ENCODE data around the gene MAP3K15.
"Not testable (repeated sequence)": the region's sequence is repeated elsewhere in the genome, so short reads cannot be mapped to it uniquely, and the experiment has no call there.

Gene MAP3K15

DNA sequence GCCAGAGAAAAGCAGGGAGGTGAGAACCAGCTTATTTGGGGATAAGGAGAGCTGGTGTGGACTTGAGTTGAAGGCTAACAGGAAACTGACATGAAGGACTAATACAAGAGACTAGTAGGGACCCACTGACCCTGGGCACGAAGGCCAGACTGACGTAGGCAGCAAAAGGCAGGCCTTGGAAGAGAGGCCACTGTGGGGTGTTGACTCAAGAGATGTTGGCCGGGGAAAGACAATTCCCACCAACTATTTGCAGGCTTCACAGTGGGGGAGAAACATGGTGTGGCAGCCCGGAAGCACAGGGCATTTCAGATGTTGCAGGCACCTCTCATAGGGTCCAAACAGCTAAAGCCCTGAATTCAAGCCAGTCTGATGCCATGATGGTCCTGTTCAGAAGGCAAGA lies 24.4 kb upstream of the MAP3K15 start:
- no peak for DNase-seq

DNA sequence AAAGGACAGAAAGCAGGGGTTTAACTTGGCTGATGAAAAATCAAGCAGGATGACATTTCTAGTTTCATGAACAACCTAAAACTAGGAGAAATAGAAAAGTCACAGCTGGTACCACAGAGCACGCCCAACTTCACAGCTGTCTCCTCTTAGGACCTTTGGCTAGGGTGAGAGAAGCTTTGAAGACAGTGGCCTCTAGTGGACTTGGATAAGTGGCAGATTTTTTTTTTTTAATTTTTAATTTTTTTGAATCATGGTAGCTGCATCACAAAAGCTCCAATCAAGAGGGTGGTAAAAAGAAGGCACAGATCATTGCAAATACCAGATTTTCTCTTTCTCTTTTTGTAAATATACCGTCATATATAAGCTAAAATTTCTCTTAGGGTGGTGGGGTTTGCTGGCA lies 20.2 kb upstream of the MAP3K15 start:
- no peak for DNase-seq

DNA sequence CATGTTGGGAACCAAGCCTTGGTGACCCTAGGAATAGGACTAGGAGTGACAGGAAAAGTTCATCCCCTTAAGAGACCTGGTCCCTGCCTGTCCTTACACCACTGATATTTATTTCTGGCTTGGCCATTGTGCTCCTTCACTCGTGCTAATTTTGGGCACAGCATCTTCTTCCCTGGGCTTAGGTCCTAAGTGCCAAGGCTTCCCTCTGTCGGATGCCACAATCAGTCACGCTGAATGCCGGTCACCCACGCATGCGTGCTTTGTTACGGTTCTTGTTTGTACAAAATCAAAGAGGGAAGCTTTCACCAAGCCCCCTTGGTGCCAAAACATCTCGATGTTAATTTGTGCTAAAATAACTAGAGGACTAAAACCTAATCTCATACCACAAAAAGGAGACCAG lies 17.4 kb upstream of the MAP3K15 start:
- DNase-seq = no peak

DNA sequence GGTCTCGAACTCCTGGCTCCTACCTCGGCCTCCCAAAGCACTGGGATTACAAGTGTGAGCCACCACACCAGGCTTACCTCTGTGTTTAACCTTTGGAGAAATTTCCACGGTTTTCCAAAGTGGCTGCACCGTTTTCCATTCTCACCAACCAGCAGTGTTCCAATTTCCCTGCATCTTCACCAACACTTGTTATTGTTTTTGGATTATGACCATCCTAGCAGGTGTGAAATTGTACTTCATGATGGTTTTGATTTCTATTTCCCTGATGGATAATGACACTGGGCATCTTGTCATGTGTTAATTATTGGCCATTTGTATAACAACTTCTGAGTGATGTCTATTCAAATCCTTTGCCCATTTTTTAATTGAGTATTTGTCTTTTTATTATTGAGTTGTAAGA lies 2.7 kb upstream of the MAP3K15 start:
- DNase-seq = no peak

DNA sequence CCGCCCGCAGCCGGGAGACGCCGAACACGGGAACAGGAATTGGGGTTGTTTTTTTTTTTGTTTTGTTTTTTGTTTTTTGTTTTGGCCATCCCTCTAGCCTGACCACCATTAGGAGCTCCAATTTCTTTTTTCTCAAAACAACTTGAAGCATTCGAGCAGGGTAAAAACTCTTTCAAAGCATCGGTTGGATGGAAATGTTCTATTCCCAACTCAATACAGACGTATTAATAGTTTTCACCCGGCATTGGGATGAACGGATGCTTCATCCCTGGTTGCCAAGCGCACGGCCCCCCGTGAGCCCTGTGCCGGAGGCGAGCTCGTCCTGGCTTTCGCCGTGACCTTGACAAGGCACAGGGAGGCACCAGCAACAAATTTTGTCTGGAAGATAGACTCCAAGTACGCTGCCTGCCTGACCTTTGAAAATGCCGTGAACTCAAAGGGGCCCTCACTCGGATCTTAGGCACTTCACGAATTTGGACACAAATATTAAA lies 352 bp upstream of the MAP3K15 start:
- no peak for DNase-seq

DNA sequence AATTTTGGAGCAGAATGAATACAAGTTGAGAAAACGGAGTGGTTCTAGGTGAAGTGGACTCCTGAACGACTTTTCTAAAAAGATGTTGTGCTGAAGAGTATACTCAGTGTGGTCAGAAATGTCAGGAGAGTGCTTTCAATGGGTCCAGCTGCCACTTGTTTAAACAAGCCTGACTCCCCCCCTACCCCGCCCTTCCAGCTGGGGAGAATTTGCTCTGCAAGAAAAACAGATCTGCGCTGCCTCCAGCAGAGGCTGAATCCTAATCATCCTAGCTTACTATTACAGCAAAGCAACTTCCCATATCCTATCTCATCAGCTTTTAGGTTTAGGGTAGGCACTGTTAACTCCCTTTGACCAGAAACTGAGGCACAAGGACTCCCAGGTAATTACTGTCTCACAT lies 1.9 kb downstream of the MAP3K15 start:
- DNase-seq = no peak

DNA sequence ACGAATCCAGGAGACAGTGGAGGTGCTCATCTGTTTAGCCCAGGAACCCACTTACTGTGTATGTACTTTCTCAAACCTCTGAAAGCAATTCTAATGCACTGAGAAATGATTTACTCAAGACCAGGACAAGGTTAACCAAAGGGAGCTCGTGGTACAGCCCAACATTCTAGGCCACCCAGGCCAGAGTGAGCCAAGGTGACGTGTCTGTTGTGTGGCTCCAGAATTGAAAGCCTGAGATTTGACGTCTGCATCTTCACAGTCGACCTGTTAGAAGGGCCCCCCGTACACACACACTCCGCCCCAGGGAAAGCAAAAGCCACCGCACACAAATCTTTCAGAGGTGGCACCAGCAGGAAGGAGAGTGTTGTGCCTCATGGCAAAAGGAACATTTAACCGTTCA lies 2.3 kb downstream of the MAP3K15 start:
- DNase-seq = no peak

DNA sequence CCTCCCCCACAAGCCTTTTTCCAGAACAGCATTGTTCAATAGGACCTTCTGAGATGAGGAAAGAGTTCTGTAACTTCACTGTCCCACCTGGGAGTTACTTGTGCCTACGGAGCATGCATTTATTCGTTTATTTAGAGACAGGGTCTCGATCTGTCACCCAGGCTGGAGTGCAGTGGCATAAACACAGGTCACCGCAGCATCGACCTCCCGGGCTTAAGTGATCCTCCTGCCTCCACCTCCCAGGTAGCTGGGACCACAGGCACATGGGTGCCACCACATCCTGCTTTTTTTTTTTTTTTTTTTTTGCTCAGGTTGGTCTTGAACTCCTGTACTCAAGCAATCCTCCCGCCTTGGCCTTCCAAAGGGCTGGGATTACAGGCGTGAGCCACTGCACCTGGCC lies 2.9 kb downstream of the MAP3K15 start:
- no peak for DNase-seq

DNA sequence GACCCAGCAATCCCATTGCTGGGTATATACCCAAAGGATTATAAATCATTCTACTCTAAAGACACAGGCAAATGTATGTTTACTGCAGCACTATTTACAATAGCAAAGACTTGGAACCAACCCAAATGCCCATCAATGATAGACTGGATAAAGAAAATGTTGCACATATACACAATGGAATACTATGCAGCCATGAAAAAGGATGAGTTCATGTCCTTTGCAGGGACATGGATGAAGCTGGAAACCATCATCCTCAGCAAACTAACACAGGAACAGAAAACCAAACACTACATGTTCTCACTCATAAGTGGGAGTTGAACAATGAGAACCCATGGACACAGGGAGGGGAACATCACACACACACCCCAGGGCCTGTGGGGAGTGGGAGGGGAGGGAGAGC lies 3.5 kb downstream of the MAP3K15 start:
- not testable (repeated sequence) for DNase-seq

DNA sequence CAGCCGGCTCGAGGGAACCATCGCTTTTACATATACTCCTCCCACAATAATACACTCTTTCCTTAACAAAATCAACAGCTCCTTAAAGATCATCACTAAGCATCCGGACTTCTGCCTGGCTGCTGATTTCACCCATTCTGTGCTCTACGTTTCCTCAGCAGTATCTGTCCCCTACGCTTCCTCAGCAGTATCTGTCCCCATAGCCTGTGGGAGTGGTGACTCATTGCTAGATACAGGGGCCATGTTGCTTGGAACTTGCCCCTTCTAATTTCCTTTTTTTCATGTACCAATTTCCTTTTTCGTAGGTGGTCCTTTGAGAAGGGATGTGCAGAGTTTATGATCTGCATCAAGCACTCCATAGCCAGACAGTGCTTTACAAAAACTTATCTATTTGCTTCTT lies 18.6 kb downstream of the MAP3K15 start:
- no peak for DNase-seq

DNA sequence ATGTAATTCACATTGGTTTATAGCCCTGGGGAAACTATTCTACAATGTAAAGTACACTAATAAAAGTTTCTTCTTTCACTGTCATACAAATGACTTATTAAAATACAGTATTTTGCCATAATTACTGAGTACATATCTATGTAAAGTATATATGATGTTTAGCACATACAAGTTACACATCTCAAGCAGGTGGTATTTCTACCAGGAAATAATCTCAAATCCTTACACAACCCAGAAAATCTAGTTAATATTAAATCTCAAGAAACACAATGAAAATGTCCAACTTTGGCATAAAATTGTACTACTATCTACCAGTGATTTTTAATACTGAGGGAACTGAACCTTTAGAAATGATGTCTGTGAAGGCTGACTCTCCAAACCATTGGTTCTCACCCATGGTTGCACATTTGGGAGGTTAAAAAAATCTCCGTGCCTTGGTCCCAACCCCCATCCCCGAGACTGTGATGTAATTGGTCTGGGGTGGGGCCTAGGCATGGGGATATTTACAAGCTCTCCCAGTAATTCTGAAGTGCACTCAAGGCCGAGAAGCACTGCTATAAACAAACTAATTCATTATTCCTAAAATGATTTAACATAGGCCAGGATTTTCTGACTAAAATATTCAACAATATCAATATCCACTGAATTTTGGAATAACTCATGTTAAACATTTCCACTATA lies 27.6 kb downstream of the MAP3K15 start:
- DNase-seq = no peak

DNA sequence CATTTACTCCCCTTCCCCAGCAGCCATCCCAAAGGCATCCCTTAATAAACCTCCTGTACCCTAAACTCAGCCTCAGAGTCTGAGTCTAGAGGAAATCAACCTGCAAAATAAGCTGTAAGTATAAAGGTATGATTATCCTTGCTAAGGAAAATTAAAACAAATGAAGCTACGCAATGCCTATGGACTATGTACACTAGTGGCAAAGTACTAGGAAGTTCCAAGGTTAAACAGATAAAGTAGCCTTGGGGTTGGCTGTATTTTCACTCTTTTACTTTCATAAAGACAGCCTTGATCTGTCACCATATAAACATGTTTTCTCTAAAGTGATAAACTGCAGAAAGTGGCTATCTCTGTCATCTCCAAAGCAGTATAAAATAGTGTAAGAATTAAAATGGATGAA lies 35.9 kb downstream of the MAP3K15 start:
- DNase-seq = no peak

DNA sequence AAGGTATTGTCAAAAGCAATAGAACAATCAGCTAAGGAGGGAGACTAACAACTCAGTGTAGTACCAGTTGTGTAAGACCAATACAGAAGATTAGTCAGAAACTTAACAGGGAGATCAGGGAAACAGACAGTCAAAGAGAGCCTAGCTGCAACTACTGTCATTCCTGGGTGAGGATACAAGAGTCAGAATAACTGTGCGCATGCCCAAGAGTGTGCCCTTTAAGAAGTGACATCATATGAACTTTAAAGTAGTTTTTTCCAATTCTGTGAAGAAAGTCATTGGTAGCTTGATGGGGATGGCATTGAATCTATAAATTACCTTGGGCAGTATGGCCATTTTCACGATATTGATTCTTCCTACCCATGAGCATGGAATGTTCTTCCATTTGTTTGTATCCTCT lies 46.9 kb downstream of the MAP3K15 start:
- DNase-seq = not testable (repeated sequence)

DNA sequence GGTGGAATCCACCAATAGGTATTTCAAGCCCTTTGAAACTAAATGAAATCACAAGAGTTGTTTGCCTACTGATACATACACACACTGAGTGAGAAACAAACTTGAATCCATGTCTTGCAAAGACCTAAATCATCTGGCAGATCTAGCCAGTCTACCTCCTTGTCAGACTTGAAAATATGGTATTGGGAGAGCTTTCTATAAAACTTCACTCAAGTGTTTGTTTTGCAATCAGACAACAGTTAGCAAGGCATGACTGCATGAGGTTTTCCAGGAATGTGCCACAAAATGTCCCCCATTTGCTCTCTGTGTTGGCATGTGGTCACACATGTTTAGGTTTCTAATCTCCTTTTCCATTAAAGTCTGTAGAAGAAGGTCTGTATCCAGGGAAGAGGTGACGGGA lies 52.4 kb downstream of the MAP3K15 start:
- DNase-seq = no peak

DNA sequence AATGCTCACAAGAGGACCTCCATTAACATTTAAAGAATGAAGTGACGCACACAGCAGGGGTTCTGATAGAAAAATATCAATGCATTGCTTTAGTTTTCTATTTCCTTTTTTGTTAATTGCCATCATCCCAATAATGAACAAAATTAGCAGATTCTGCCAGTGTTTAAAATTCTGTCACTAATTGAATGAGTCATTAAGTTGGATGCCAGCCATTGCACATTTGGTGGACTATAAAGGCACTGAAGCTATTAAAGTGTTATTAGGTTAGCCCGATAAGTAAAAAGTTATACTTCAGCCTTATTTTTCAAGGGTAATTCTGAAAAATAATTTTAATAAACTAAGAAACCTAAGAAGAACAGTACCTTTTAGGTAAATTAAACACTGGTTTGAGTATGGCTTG lies 53.1 kb downstream of the MAP3K15 start:
- no peak for DNase-seq

DNA sequence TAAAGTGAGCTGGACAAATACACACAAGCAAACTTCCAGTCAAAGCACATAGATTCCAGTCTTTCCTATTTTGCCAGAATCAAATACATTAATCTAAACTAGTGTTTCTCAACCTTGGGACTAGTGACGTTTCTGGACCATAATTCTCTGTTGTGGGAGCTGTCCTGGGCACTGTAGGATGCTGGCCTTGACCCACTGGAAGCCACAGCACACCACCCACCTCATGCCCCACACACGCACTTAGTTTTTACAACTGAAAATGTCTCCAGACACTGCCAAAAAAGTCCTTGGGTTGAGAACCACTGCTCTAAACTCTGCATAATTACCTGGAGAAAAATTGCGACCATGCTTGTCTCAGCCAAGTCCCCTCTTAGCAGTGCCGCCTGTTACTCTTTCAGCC lies 57.6 kb downstream of the MAP3K15 start:
- no peak for DNase-seq

DNA sequence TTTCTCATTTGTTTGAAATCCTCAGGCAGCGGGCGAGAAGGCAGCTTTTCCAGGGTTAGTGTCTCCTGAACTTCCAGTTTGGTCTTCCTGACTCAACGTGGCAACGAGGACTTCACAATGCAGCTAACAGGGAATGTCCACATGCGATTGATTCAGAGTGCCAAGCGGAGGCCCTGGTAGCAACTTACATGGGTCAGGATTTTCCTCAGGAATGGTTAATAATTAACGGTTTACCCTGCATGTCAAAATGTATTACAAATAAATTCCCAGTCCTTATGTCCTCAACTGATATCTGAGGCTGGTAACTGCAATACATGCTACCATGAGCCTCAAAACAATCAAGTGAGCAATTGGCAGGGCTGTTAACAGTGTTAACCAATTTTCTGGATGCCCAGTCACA lies 67.2 kb downstream of the MAP3K15 start:
- DNase-seq = no peak

DNA sequence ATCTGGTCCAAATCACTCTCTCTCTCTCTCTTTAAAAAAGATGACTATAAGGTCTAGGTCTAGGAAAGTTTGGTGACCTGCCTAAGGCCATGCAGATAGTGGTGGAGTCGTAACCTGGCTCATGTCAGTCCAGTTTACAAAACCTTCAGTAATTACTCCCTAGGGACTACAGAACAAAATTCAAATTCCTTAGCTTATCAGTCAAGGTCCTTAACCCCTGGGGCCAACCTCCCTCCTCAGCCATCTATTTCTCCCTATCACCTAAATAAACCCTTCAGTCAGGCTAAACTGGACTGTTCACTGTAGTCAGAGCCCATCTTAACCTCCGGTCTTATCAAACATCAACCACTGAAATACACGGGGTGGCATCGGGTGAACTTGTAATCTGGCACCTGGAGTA lies 68.9 kb downstream of the MAP3K15 start:
- no peak for DNase-seq

DNA sequence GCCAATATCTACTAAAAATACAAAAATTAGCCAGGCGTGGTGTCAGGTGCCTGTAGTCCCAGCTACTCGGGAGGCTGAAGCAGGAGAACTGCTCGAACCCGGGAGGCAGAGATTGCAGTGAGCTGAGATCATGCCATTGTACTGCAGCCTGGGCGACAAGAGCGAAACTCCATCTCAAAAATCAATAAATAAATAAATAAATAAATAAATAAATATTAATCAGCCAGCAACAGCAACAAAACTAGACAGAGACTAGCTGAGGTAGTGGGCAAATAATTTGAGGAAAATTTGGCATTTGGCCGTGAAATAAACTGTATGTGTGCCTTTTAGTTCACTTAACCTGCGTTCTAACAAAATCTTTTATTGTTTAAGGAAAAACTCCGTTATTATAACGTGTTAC lies 69.5 kb downstream of the MAP3K15 start:
- not testable (repeated sequence) for DNase-seq

DNA sequence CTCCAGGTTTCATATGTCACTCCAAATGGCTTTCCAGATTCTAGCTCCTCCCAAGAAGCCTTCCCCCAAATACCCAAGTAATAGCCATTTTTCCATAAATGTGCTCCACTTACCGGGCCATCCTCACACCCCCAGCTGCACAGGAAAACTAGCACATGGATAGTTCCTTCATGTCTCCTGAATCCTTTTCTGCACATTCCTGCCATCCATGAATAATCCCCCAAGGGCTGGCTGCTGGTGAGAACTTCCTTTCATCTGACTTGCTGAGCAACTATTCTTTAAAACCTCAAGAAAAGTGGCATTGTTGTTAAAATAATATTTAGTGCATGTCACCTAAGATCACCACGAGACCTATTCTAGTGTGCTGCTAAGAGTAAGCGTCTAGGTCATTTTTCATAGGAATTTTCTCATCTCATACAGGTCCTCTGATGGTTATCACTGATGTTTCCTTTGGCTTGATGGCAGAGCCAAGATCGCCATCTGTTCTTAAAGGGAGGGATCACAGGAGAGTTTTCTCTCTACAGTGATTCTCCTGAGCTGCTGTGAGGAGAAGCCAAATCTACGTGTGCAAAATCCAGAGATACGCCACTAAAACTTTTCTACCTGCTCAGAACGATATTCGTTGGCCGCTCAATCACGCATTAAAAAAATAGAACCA lies 71.3 kb downstream of the MAP3K15 start:
- DNase-seq = no peak

DNA sequence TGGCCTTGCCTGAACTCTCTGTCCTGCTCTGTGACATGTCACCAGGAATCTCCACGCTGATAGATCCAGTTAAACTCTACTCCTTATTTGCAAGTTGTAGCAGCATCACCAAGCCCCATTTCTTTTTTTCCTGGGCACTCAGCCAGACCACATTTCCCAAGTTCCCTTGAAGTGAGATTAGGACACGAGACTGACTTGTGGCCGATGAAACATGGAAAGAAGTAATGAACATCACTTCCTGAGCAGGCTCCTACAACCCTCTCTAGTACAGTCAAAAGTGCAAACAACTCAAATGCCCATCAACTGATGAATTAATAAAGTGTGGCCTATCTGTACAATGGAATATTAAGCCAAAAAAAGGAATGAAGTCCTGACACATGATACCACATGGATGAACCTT lies 74.6 kb downstream of the MAP3K15 start:
- DNase-seq = no peak

DNA sequence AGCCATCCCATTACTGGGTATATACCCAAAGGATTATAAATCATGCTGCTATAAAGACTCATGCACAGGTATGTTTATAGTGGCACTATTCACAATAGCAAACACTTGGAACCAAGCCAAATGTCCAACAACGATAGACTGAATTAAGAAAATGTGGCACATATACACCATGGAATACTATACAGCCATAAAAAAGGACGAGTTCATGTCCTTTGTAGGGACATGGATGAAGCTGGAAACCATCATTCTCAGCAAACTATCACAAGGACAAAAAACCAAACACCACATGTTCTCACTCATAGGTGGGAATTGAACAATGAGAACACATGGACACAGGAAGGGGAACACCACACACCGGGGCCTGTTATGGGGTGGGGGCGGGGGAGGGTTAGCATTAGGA lies 92.6 kb downstream of the MAP3K15 start:
- DNase-seq = not testable (repeated sequence)

DNA sequence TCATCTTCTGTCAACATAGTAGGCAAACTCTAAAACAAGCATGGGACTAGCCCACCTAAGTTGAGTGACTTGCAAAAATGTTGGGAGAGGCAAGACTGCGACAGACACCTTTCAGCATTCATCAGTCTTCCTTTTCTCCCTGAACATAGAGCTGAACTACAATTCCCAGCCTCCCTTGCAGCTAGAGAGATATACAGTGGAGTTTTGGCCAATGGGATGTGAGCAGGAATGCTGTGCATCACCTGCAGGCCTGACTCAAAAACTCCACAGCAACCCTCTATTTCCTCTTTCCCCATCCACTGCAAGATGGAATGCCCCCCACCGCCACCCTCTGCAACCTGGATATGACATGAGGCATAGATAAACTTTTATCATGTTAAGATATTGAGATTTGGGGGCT lies 105.0 kb downstream of the MAP3K15 start:
- DNase-seq = no peak

DNA sequence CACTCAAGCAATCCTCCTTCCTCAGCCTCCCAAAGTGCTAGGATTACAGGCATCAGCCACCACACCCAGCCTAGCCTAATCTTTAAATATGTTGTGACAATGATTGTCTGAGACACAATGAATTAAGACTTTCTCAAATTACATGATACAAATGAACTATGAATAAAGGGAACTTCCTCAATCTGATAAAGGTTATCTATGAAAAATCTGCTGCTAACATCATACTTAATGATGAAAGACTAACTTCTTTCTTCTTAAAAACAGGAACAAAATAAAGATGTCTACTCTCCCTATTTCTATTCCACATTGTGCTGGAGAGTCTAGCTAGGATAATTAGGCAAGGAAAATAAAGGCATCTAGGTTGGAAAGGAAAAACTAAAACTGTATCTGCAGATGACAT lies 111.6 kb downstream of the MAP3K15 start:
- DNase-seq = no peak

DNA sequence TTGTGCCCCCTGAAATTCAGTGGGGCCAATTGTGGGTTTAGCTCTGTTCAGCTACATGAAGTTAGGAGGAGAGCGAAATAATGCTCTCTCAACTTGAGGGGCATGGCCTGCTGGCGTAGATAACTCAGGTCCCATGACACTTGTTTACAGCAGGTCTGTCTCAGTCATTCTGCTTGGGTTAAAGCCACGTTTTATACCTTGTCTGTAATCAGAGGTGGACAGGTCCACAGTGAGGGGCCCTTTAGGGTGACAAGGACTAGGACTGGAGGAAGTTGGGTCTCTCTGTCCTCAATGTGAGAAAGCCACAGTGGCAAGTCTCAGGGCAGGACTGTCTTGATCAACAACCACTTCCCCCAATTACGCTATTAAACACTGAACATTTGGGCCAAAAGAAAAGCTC lies 122.6 kb downstream of the MAP3K15 start:
- DNase-seq = no peak

Data from COR-L47 (cell line).